Thyroid gland (tissue), 4 donors: ENCODE results near the gene CAGE1.
"Not testable (repeated sequence)": the region's sequence is repeated elsewhere in the genome, so short reads cannot be mapped to it uniquely, and the experiment has no call there.

ENCODE experiments used
- CTCF ChIP-seq, 6 experiments: fragments of 200-600 bp in 3 of 6; fragments of 450-650 bp in 3 of 6; sonication (generic) in 3 of 6; IDR thresholded peaks; one replicate each; pipeline ENCODE4 v1.5.1; 2016 to 2019; ENCODE audit warnings: antibody characterized with exemption in 6 of 6, mild to moderate bottlenecking in 2 of 6, inconsistent platforms in 1 of 6, moderate library complexity in 1 of 6
- POLR2A ChIP-seq, 2 donors: fragments of 450-650 bp; IDR thresholded peaks; one replicate each; pipeline ENCODE4 v1.6.1; 2017; ENCODE audit warnings: antibody characterized with exemption in 2 of 2, mild to moderate bottlenecking in 2 of 2, moderate library complexity in 1 of 2

- TF ChIP-seq CTCF, POLR2A (IDR thresholded peaks at IDR 0.05): not testable (repeated sequence)
These were observed 42.0 kb downstream of the CAGE1 start for GRCh38 chr6:7347551-7347997.
